ENCODE data around the gene CLPSL1. TPM values are rescaled to one million over a fixed set of nuclear protein-coding genes. Genes with fewer than 3 reads are reported as not detected.

Gene CLPSL1
- total and polyA plus RNA-seq, 2 donors (not counting 1 experiment from before 2014, with no cell fraction given): not detected

GRCh38 chr6:35774116-35774794 lies 6.6 kb upstream of the CLPSL1 start:
- Histone ChIP-seq H3K9me3 (ENCODE audit: control insufficient read depth, insufficient read depth, low read depth, low read length) (no peaks in the 10 kb centered on the region), H3K27me3 (ENCODE audit: control insufficient read depth, insufficient read depth, low read length) (peaks cover 22% of the 10 kb centered on the region), H3K4me2 (ENCODE audit: extremely low read depth, insufficient read depth, low read length) (no peak overlapping the region), H3K79me2 (ENCODE audit: control insufficient read depth, insufficient read depth, low read length) (no peaks in the 10 kb centered on the region), H3K4me3 (replicated peaks in 1 of 4; ENCODE audit: control extremely low read depth in 1 of 4, insufficient read depth in 1 of 4, low read depth in 3 of 4, low read length in 4 of 4) (no peak overlapping the region), H3K4me1 (ENCODE audit: control insufficient read depth, extremely low read depth, insufficient read depth, low read length) (no peaks in the 10 kb centered on the region), H3K9ac (ENCODE audit: insufficient read depth, low read length) (no peak overlapping the region), H3K36me3 (ENCODE audit: control insufficient read depth, insufficient read depth, low read length) (no peaks in the 10 kb centered on the region), H4K20me1 (ENCODE audit: control insufficient read depth, extremely low read depth, insufficient read depth, low read length) (no peaks in the 10 kb centered on the region), H3K27ac (ENCODE audit: insufficient read depth, low read length) (no peak overlapping the region), H2AFZ (ENCODE audit: low read length) (no peak overlapping the region)
- TF ChIP-seq EZH2 (IDR thresholded peaks at IDR 0.05; ENCODE audit: low read length, missing control alignments): no peak
- TF ChIP-seq, protein P1, sequence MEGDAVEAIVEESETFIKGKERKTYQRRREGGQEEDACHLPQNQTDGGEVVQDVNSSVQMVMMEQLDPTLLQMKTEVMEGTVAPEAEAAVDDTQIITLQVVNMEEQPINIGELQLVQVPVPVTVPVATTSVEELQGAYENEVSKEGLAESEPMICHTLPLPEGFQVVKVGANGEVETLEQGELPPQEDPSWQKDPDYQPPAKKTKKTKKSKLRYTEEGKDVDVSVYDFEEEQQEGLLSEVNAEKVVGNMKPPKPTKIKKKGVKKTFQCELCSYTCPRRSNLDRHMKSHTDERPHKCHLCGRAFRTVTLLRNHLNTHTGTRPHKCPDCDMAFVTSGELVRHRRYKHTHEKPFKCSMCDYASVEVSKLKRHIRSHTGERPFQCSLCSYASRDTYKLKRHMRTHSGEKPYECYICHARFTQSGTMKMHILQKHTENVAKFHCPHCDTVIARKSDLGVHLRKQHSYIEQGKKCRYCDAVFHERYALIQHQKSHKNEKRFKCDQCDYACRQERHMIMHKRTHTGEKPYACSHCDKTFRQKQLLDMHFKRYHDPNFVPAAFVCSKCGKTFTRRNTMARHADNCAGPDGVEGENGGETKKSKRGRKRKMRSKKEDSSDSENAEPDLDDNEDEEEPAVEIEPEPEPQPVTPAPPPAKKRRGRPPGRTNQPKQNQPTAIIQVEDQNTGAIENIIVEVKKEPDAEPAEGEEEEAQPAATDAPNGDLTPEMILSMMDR (conservative IDR thresholded peaks at IDR 0.05 in 1 of 2, IDR thresholded peaks at IDR 0.05 in 1 of 2; ENCODE audit: low read depth in 1 of 2, low read length in 2 of 2): no peak
- DNase-seq (ENCODE audit: low read depth in 2 of 2): no peak

- no peak overlapping the region for H2AFZ ChIP-seq (ENCODE audit: low read length)
- no peaks in the 10 kb centered on the region for H3K79me2 ChIP-seq (ENCODE audit: control insufficient read depth, insufficient read depth, low read length)
- H3K36me3 ChIP-seq (ENCODE audit: control insufficient read depth, insufficient read depth, low read length): no peaks in the 10 kb centered on the region
- H4K20me1 ChIP-seq (ENCODE audit: control insufficient read depth, extremely low read depth, insufficient read depth, low read length): no peaks in the 10 kb centered on the region
- H3K9ac ChIP-seq (ENCODE audit: insufficient read depth, low read length): no peak overlapping the region
- TF ChIP-seq, protein P1 (conservative IDR thresholded peaks at IDR 0.05 in 1 of 2, IDR thresholded peaks at IDR 0.05 in 1 of 2; ENCODE audit: low read depth in 1 of 2, low read length in 2 of 2): no peak
- TF ChIP-seq EZH2 (IDR thresholded peaks at IDR 0.05; ENCODE audit: low read length, missing control alignments): no peak
- no peak overlapping the region for H3K4me3 ChIP-seq (replicated peaks in 1 of 4; ENCODE audit: control extremely low read depth in 1 of 4, insufficient read depth in 1 of 4, low read depth in 3 of 4, low read length in 4 of 4)
- no peaks in the 10 kb centered on the region for H3K4me1 ChIP-seq (ENCODE audit: control insufficient read depth, extremely low read depth, insufficient read depth, low read length)
- peaks cover 22% of the 10 kb centered on the region for H3K27me3 ChIP-seq (ENCODE audit: control insufficient read depth, insufficient read depth, low read length)
- peak in 1 of 2 donors; percentile 15 for DNase-seq (ENCODE audit: low read depth in 2 of 2)
- no peaks in the 10 kb centered on the region for H3K9me3 ChIP-seq (ENCODE audit: control insufficient read depth, insufficient read depth, low read depth, low read length)
- H3K27ac ChIP-seq (ENCODE audit: insufficient read depth, low read length): no peak overlapping the region
- no peak overlapping the region for H3K4me2 ChIP-seq (ENCODE audit: extremely low read depth, insufficient read depth, low read length)
These were observed 5.8 kb upstream of the CLPSL1 start for GRCh38 chr6:35775031-35775430.

DNA sequence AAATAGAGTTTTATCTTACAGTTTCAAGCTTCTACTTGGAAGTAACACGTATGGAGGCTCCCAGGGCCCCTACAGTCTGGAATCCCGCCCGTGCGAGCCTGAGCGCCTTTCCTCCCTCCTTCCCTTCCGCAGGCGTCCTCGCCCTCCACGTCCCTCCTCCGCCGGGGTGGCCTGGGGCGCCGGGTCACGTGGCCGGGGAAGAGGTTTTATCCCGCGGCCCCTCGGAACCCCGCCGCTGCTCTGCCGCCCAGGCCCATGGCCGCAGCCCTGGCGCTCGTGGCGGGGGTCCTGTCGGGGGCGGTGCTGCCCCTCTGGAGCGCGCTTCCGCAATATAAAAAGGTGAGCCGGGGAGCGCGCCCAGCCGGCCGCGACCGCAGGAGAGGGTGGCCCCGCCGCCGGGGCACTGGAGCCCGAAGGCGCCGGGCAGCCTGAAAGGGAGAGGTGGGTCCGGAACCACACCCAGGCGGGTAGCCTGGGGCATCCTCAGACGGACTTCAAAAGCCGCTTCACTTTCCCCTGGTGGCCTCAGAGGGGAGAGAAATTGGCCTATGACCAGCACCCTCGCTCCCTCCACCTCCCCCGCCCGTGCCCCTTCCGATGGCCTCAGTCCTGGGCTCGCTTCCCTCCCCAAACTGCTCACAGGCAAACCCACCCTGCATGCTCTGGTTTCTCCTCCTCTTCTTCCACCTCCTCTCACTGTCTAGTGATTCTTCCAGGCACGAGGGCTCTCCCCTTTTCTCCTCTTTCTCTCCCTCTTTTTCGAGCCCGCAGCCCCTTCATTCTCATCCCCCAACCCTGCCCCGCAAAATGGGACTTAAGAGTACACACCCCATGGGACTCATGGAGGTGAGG lies 4.2 kb upstream of the CLPSL1 start, which contains the start of gene CLPSL2:
CLPSL2 (plus strand) TSS at position 235 of the 852 bp plus-strand sequence; CDS start at position 256, 21 bp downstream.
- no peaks in the 10 kb centered on the region for H3K36me3 ChIP-seq (ENCODE audit: control insufficient read depth, insufficient read depth, low read length)
- peaks cover 16% of the 10 kb centered on the region for H3K27me3 ChIP-seq (ENCODE audit: control insufficient read depth, insufficient read depth, low read length)
- no peaks in the 10 kb centered on the region for H3K79me2 ChIP-seq (ENCODE audit: control insufficient read depth, insufficient read depth, low read length)
- H3K9me3 ChIP-seq (ENCODE audit: control insufficient read depth, insufficient read depth, low read depth, low read length): no peaks in the 10 kb centered on the region
- peak within 1 kb of the TSS in 2 of 4 experiments; percentile 33 to 50 for H3K4me3 ChIP-seq (replicated peaks in 1 of 4; ENCODE audit: control extremely low read depth in 1 of 4, insufficient read depth in 1 of 4, low read depth in 3 of 4, low read length in 4 of 4)
- no peak within 1 kb of the TSS for H3K27ac ChIP-seq (ENCODE audit: insufficient read depth, low read length)
- no peak within 1 kb of the TSS for H2AFZ ChIP-seq (ENCODE audit: low read length)
- H4K20me1 ChIP-seq (ENCODE audit: control insufficient read depth, extremely low read depth, insufficient read depth, low read length): no peaks in the 10 kb centered on the region
- H3K4me2 ChIP-seq (ENCODE audit: extremely low read depth, insufficient read depth, low read length): peak within 1 kb of the TSS; percentile 11
- H3K4me1 ChIP-seq (ENCODE audit: control insufficient read depth, extremely low read depth, insufficient read depth, low read length): no peaks in the 10 kb centered on the region
- no peak within 1 kb of the TSS for H3K9ac ChIP-seq (ENCODE audit: insufficient read depth, low read length)
- TF ChIP-seq, protein P1 (conservative IDR thresholded peaks at IDR 0.05 in 1 of 2, IDR thresholded peaks at IDR 0.05 in 1 of 2; ENCODE audit: low read depth in 1 of 2, low read length in 2 of 2): no peak
- peak; percentile 48 for TF ChIP-seq EZH2 (IDR thresholded peaks at IDR 0.05; ENCODE audit: low read length, missing control alignments)
- no peak for DNase-seq (ENCODE audit: low read depth in 2 of 2)

All from fibroblast of lung (primary cell).